GM23338 (cell line): Measurements from ENCODE around the gene FAM50A. TPM values are rescaled to one million over a fixed set of nuclear protein-coding genes. Genes with fewer than 3 reads are reported as not detected.

ENCODE experiments used
- ATAC-seq: fragments of 200-7000 bp; cut with Tn5 transposase; 3 replicates; pipeline ENCODE4 v1.9.1; 2020
- DNase-seq: peaks from one replicate; pipeline ENCODE4 v3.0.0-alpha.2; 2015; ENCODE audit warnings: low spot score
- H2AFZ ChIP-seq: fragments of 200-600 bp; sonication (generic); 2 replicates; pipeline ENCODE4 v1.8.0; 2016; ENCODE audit warnings: antibody characterized with exemption, mild to moderate bottlenecking, moderate library complexity
- H3F3A ChIP-seq: fragments of 200-600 bp; sonication (generic); replicated peaks from 2 replicates; pipeline ENCODE4 v1.8.0; 2017; ENCODE audit warnings: antibody characterized with exemption, mixed run types, low read depth
- H3K27ac ChIP-seq: fragments of 200-600 bp; sonication (generic); 2 replicates; pipeline ENCODE4 v1.6.1; 2016; ENCODE audit warnings: low read depth
- H3K27me3 ChIP-seq: fragments of 200-600 bp; sonication (generic); 2 replicates; pipeline ENCODE4 v1.8.0; 2016; ENCODE audit warnings: mild to moderate bottlenecking, mixed run types, moderate library complexity; ENCODE audit not compliant: insufficient read depth
- H3K36me3 ChIP-seq: fragments of 200-600 bp; sonication (generic); 2 replicates; pipeline ENCODE4 v1.8.0; 2016; ENCODE audit warnings: mild to moderate bottlenecking; ENCODE audit not compliant: insufficient read depth
- H3K4me1 ChIP-seq: fragments of 200-600 bp; sonication (generic); 2 replicates; pipeline ENCODE4 v1.8.0; 2016; ENCODE audit warnings: mild to moderate bottlenecking, moderate library complexity; ENCODE audit not compliant: insufficient read depth
- H3K4me2 ChIP-seq: fragments of 200-600 bp; sonication (generic); 2 replicates; pipeline ENCODE4 v1.7.1; 2017; ENCODE audit warnings: mixed run types
- H3K4me3 ChIP-seq: fragments of 200-600 bp; sonication (generic); 2 replicates; pipeline ENCODE4 v1.6.1; 2016; ENCODE audit warnings: mixed run types
- H3K79me2 ChIP-seq: fragments of 200-600 bp; sonication (generic); replicated peaks from 2 replicates; pipeline ENCODE4 v1.8.0; 2017; ENCODE audit warnings: mild to moderate bottlenecking; ENCODE audit not compliant: insufficient read depth
- H3K9me2 ChIP-seq: fragments of 200-600 bp; sonication (generic); 2 replicates; pipeline ENCODE4 v1.8.0; 2017; ENCODE audit not compliant: insufficient read depth
- H4K20me1 ChIP-seq: fragments of 200-600 bp; sonication (generic); replicated peaks from 2 replicates; pipeline ENCODE4 v1.8.0; 2017; ENCODE audit warnings: mild to moderate bottlenecking; ENCODE audit not compliant: insufficient read depth
- H3K27ac Mint-ChIP-seq: 2 replicates; pipeline ENCODE4 v1.8.0; 2020; ENCODE audit warnings: inconsistent platforms, mild to moderate bottlenecking, moderate library complexity, mixed read lengths
- H3K27me3 Mint-ChIP-seq: 3 replicates; pipeline ENCODE4 v1.8.0; 2022; ENCODE audit warnings: low read depth, mild to moderate bottlenecking, moderate library complexity, mixed read lengths, inconsistent platforms; ENCODE audit not compliant: insufficient read depth, poor library complexity
- H3K36me3 Mint-ChIP-seq: 3 replicates; pipeline ENCODE4 v1.8.0; 2021; ENCODE audit warnings: low read depth, mild to moderate bottlenecking, inconsistent platforms, moderate library complexity, mixed read lengths
- H3K4me1 Mint-ChIP-seq: 3 replicates; pipeline ENCODE4 v1.8.0; 2020; ENCODE audit warnings: mild to moderate bottlenecking, inconsistent platforms, mixed read lengths
- H3K4me3 Mint-ChIP-seq: 3 replicates; pipeline ENCODE4 v1.8.0; 2021; ENCODE audit warnings: moderate library complexity, mild to moderate bottlenecking, inconsistent platforms, mixed read lengths
- H3K9me3 Mint-ChIP-seq: 3 replicates; pipeline ENCODE4 v1.8.0; 2020; ENCODE audit warnings: moderate library complexity, mild to moderate bottlenecking, inconsistent platforms, mixed read lengths
- CREB1 ChIP-seq: fragments of 250-450 bp; sonication (Bioruptor Pico); IDR thresholded peaks from 2 replicates; pipeline ENCODE4 v1.5.0; 2020; ENCODE audit warnings: low read depth, mild to moderate bottlenecking, moderate library complexity
- EZH2 ChIP-seq: fragments of 200-600 bp; sonication (generic); IDR thresholded peaks from one replicate; pipeline ENCODE4 v1.8.0; 2017; ENCODE audit warnings: antibody characterized with exemption, mild to moderate bottlenecking, low read depth; ENCODE audit not compliant: unreplicated experiment
- JUNB ChIP-seq: IDR thresholded peaks from one replicate; pipeline ENCODE4 v1.6.1; 2016; ENCODE audit warnings: antibody characterized with exemption; ENCODE audit not compliant: unreplicated experiment
- NANOG ChIP-seq: IDR thresholded peaks from 2 replicates; pipeline ENCODE4 v1.6.1; 2016; ENCODE audit warnings: antibody characterized with exemption, borderline replicate concordance
- POLR2AphosphoS5 ChIP-seq: IDR thresholded peaks from 2 replicates; pipeline ENCODE4 v1.6.1; 2016; ENCODE audit warnings: antibody characterized with exemption, low read depth
- REST ChIP-seq: IDR thresholded peaks from one replicate; pipeline ENCODE4 v1.6.1; 2018; ENCODE audit warnings: antibody characterized with exemption; ENCODE audit not compliant: unreplicated experiment
- STAT1 ChIP-seq: IDR thresholded peaks from one replicate; pipeline ENCODE4 v1.6.1; 2016; ENCODE audit warnings: antibody characterized with exemption; ENCODE audit not compliant: unreplicated experiment
- ZNF114 ChIP-seq: fragments of 250-450 bp; sonication (Bioruptor Pico); IDR thresholded peaks from 2 replicates; pipeline ENCODE4 v1.5.0; 2020; ENCODE audit warnings: mild to moderate bottlenecking, moderate library complexity
- ZNF331 ChIP-seq: fragments of 250-450 bp; sonication (Bioruptor Pico); IDR thresholded peaks from 2 replicates; pipeline ENCODE4 v1.5.0; 2020; ENCODE audit warnings: low read depth, mild to moderate bottlenecking, moderate library complexity
- polyA plus RNA-seq: library from polyadenylated mRNA; unstranded; fragments of >200 nt; fragmentation: Nextera tagmentation; extraction: Ambion mirVana; gene quantifications from 2 replicates; pipeline ENCODE4 v1.2.1, GENCODE V29; 2016
- total RNA-seq: library from RNA; depleted of rRNA; stranded (reverse); fragments of >200 nt; shearing (Covaris generic); gene quantifications from 2 replicates; pipeline ENCODE4 v1.2.3, GENCODE V29; 2014
- TF ChIP-seq, protein P1 (sequence below): fragments of 250-450 bp; sonication (Bioruptor Pico); IDR thresholded peaks from 2 replicates; pipeline ENCODE4 v1.5.0; 2020; ENCODE audit warnings: mild to moderate bottlenecking, moderate library complexity
- TF ChIP-seq, protein P2 (sequence below): IDR thresholded peaks from 2 replicates; pipeline ENCODE4 v1.6.1; 2016; ENCODE audit warnings: antibody characterized with exemption
- TF ChIP-seq, protein P3 (sequence below), 2 experiments: fragments of 200-600 bp in 1 of 2; sonication (generic) in 1 of 2; conservative IDR thresholded peaks; 2 replicates each; pipeline versions ENCODE4 v1.5.1 to v1.6.1; 2016 to 2017; ENCODE audit warnings: antibody characterized with exemption in 2 of 2, low read depth in 2 of 2, mild to moderate bottlenecking in 2 of 2, moderate library complexity in 1 of 2

The FAM50A gene
- total and polyA plus RNA-seq, 2 experiments from 2014 or later: 23.9 to 77.6 TPM

- TF ChIP-seq, protein P1, sequence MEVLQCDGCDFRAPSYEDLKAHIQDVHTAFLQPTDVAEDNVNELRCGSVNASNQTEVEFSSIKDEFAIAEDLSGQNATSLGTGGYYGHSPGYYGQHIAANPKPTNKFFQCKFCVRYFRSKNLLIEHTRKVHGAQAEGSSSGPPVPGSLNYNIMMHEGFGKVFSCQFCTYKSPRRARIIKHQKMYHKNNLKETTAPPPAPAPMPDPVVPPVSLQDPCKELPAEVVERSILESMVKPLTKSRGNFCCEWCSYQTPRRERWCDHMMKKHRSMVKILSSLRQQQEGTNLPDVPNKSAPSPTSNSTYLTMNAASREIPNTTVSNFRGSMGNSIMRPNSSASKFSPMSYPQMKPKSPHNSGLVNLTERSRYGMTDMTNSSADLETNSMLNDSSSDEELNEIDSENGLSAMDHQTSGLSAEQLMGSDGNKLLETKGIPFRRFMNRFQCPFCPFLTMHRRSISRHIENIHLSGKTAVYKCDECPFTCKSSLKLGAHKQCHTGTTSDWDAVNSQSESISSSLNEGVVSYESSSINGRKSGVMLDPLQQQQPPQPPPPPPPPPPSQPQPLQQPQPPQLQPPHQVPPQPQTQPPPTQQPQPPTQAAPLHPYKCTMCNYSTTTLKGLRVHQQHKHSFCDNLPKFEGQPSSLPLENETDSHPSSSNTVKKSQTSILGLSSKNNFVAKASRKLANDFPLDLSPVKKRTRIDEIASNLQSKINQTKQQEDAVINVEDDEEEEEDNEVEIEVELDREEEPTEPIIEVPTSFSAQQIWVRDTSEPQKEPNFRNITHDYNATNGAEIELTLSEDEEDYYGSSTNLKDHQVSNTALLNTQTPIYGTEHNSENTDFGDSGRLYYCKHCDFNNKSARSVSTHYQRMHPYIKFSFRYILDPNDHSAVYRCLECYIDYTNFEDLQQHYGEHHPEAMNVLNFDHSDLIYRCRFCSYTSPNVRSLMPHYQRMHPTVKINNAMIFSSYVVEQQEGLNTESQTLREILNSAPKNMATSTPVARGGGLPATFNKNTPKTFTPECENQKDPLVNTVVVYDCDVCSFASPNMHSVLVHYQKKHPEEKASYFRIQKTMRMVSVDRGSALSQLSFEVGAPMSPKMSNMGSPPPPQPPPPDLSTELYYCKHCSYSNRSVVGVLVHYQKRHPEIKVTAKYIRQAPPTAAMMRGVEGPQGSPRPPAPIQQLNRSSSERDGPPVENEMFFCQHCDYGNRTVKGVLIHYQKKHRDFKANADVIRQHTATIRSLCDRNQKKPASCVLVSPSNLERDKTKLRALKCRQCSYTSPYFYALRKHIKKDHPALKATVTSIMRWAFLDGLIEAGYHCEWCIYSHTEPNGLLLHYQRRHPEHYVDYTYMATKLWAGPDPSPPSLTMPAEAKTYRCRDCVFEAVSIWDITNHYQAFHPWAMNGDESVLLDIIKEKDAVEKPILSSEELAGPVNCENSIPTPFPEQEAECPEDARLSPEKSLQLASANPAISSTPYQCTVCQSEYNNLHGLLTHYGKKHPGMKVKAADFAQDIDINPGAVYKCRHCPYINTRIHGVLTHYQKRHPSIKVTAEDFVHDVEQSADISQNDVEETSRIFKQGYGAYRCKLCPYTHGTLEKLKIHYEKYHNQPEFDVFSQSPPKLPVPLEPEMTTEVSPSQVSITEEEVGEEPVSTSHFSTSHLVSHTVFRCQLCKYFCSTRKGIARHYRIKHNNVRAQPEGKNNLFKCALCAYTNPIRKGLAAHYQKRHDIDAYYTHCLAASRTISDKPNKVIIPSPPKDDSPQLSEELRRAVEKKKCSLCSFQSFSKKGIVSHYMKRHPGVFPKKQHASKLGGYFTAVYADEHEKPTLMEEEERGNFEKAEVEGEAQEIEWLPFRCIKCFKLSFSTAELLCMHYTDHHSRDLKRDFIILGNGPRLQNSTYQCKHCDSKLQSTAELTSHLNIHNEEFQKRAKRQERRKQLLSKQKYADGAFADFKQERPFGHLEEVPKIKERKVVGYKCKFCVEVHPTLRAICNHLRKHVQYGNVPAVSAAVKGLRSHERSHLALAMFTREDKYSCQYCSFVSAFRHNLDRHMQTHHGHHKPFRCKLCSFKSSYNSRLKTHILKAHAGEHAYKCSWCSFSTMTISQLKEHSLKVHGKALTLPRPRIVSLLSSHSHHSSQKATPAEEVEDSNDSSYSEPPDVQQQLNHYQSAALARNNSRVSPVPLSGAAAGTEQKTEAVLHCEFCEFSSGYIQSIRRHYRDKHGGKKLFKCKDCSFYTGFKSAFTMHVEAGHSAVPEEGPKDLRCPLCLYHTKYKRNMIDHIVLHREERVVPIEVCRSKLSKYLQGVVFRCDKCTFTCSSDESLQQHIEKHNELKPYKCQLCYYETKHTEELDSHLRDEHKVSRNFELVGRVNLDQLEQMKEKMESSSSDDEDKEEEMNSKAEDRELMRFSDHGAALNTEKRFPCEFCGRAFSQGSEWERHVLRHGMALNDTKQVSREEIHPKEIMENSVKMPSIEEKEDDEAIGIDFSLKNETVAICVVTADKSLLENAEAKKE (CRISPR knock-in tag): no peak
- TF ChIP-seq EZH2 (no peak), NANOG (no peak), STAT1 (no peak)
Observed at GRCh38 chrX:154432210-154432609, 11.7 kb upstream of the FAM50A start (continued).

GRCh38 chrX:154433605-154434004, 10.3 kb upstream of the FAM50A start:
- Mint-ChIP-seq H3K27me3 (peaks cover 4% of the 10 kb centered on the region), H3K27ac (no peak overlapping the region), H3K9me3 (no peaks in the 10 kb centered on the region), H3K4me3 (no peak overlapping the region), H3K36me3 (peaks cover 24% of the 10 kb centered on the region), H3K4me1 (peaks cover 25% of the 10 kb centered on the region)
- no peaks in the 10 kb centered on the region for H3F3A ChIP-seq
- TF ChIP-seq NANOG: no peak
- no peak for TF ChIP-seq ZNF331
- TF ChIP-seq CREB1 (CRISPR knock-in tag): no peak
- no peak for TF ChIP-seq STAT1
- TF ChIP-seq REST: no peak
- TF ChIP-seq, protein P2, sequence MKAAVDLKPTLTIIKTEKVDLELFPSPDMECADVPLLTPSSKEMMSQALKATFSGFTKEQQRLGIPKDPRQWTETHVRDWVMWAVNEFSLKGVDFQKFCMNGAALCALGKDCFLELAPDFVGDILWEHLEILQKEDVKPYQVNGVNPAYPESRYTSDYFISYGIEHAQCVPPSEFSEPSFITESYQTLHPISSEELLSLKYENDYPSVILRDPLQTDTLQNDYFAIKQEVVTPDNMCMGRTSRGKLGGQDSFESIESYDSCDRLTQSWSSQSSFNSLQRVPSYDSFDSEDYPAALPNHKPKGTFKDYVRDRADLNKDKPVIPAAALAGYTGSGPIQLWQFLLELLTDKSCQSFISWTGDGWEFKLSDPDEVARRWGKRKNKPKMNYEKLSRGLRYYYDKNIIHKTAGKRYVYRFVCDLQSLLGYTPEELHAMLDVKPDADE: no peak
- TF ChIP-seq, protein P3, sequence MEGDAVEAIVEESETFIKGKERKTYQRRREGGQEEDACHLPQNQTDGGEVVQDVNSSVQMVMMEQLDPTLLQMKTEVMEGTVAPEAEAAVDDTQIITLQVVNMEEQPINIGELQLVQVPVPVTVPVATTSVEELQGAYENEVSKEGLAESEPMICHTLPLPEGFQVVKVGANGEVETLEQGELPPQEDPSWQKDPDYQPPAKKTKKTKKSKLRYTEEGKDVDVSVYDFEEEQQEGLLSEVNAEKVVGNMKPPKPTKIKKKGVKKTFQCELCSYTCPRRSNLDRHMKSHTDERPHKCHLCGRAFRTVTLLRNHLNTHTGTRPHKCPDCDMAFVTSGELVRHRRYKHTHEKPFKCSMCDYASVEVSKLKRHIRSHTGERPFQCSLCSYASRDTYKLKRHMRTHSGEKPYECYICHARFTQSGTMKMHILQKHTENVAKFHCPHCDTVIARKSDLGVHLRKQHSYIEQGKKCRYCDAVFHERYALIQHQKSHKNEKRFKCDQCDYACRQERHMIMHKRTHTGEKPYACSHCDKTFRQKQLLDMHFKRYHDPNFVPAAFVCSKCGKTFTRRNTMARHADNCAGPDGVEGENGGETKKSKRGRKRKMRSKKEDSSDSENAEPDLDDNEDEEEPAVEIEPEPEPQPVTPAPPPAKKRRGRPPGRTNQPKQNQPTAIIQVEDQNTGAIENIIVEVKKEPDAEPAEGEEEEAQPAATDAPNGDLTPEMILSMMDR (conservative IDR thresholded peaks at IDR 0.05; ENCODE audit: low read depth in 2 of 2): no peak
- no peak for TF ChIP-seq ZNF114 (CRISPR knock-in tag)
- no peak for TF ChIP-seq POLR2AphosphoS5
- no peak for TF ChIP-seq JUNB
- H3K36me3 ChIP-seq: no peaks in the 10 kb centered on the region
- H3K27ac ChIP-seq: no peak overlapping the region
- ATAC-seq (no peak), DNase-seq (no peak)
- H4K20me1 ChIP-seq: no peaks in the 10 kb centered on the region
- H3K4me1 ChIP-seq: no peaks in the 10 kb centered on the region; the same call in 1 of the 2 replicates
- H3K27me3 ChIP-seq: no peaks in the 10 kb centered on the region
- no peak overlapping the region for H3K4me2 ChIP-seq
- H2AFZ ChIP-seq: no peak overlapping the region
- no peaks in the 10 kb centered on the region for H3K9me2 ChIP-seq
- no peak overlapping the region for H3K4me3 ChIP-seq
- peaks cover 22% of the 10 kb centered on the region for H3K79me2 ChIP-seq
